Endothelial cell (in vitro differentiated cells): ENCODE results near the gene B3GLCT. TPM values are rescaled to one million over a fixed set of nuclear protein-coding genes. Genes with fewer than 3 reads are reported as not detected.

Source experiments
- DNase-seq: peaks from one replicate; pipeline ENCODE4 v3.0.0; 2021; ENCODE audit warnings: low spot score
- H3K27ac Mint-ChIP-seq: one replicate; pipeline ENCODE4 v1.8.0; 2021; ENCODE audit warnings: mixed read lengths, inconsistent platforms; ENCODE audit not compliant: unreplicated experiment
- H3K27me3 Mint-ChIP-seq: one replicate; pipeline ENCODE4 v1.8.0; 2021; ENCODE audit warnings: mild to moderate bottlenecking, moderate library complexity, mixed read lengths, inconsistent platforms; ENCODE audit not compliant: unreplicated experiment
- H3K36me3 Mint-ChIP-seq: one replicate; pipeline ENCODE4 v1.8.0; 2021; ENCODE audit warnings: mild to moderate bottlenecking, low read depth, mixed read lengths, inconsistent platforms; ENCODE audit not compliant: unreplicated experiment
- H3K4me1 Mint-ChIP-seq: one replicate; pipeline ENCODE4 v1.8.0; 2021; ENCODE audit warnings: mild to moderate bottlenecking, mixed read lengths, inconsistent platforms; ENCODE audit not compliant: unreplicated experiment
- H3K4me3 Mint-ChIP-seq: one replicate; pipeline ENCODE4 v1.8.0; 2021; ENCODE audit warnings: mild to moderate bottlenecking, mixed read lengths, inconsistent platforms; ENCODE audit not compliant: unreplicated experiment
- H3K9me3 Mint-ChIP-seq: one replicate; pipeline ENCODE4 v1.8.0; 2021; ENCODE audit warnings: mixed read lengths, inconsistent platforms; ENCODE audit not compliant: unreplicated experiment
- CTCF ChIP-seq: fragments of 200-600 bp; sonication (generic); IDR thresholded peaks from one replicate; pipeline ENCODE4 v1.5.0; 2021; ENCODE audit warnings: antibody characterized with exemption; ENCODE audit not compliant: unreplicated experiment
- total RNA-seq: library from RNA; stranded (reverse); fragmentation: NEBNext Ultra II Directional; extraction: Animal tissue kit (Norgen Biotek cat#: 25700); gene quantifications from one replicate; pipeline ENCODE4 v1.2.1, GENCODE V29; 2021; ENCODE audit not compliant: unreplicated experiment

B3GLCT gene
- total RNA-seq, 1 donor from 2014 or later, result 9.8 TPM

- no peak for DNase-seq
- Mint-ChIP-seq H3K4me1 (no peaks in the 10 kb centered on the region), H3K27ac (no peak overlapping the region), H3K36me3 (peaks cover 13% of the 10 kb centered on the region), H3K27me3 (no peaks in the 10 kb centered on the region), H3K9me3 (peaks cover 14% of the 10 kb centered on the region), H3K4me3 (no peak overlapping the region)
- TF ChIP-seq CTCF, result no peak
These were observed 157.2 kb downstream of the B3GLCT start for GRCh38 chr13:31356991-31357390.

GRCh38 chr13:31357581-31357980 lies 157.8 kb downstream of the B3GLCT start:
- Mint-ChIP-seq H3K27me3 (no peaks in the 10 kb centered on the region), H3K27ac (no peak overlapping the region), H3K4me1 (no peaks in the 10 kb centered on the region), H3K4me3 (no peak overlapping the region), H3K36me3 (peaks cover 13% of the 10 kb centered on the region), H3K9me3 (peaks cover 14% of the 10 kb centered on the region)
- DNase-seq, result no peak
- TF ChIP-seq CTCF, result no peak

- no peaks in the 10 kb centered on the region for H3K4me1 Mint-ChIP-seq
- DNase-seq, result no peak
- peaks cover 4% of the 10 kb centered on the region for H3K36me3 Mint-ChIP-seq
- H3K4me3 Mint-ChIP-seq, result no peak overlapping the region
- no peak for TF ChIP-seq CTCF
- H3K27ac Mint-ChIP-seq, result no peak overlapping the region
- H3K9me3 Mint-ChIP-seq, result peaks cover 6% of the 10 kb centered on the region
- no peaks in the 10 kb centered on the region for H3K27me3 Mint-ChIP-seq
These were observed 161.9 kb downstream of the B3GLCT start for GRCh38 chr13:31361673-31362072.

- Mint-ChIP-seq H3K27ac (no peak overlapping the region), H3K4me3 (no peak overlapping the region), H3K4me1 (no peaks in the 10 kb centered on the region), H3K9me3 (peaks cover 10% of the 10 kb centered on the region), H3K27me3 (no peaks in the 10 kb centered on the region), H3K36me3 (peaks cover 4% of the 10 kb centered on the region)
- no peak for DNase-seq
- no peak for TF ChIP-seq CTCF
These were observed 165.9 kb downstream of the B3GLCT start for GRCh38 chr13:31365630-31366029.

GRCh38 chr13:31367410-31367809 lies 167.6 kb downstream of the B3GLCT start:
- Mint-ChIP-seq H3K4me1 (no peaks in the 10 kb centered on the region), H3K27me3 (no peaks in the 10 kb centered on the region), H3K4me3 (no peak overlapping the region), H3K9me3 (peaks cover 10% of the 10 kb centered on the region), H3K36me3 (peaks cover 4% of the 10 kb centered on the region), H3K27ac (no peak overlapping the region)
- no peak for TF ChIP-seq CTCF
- no peak for DNase-seq
